GM23248 (cell line): Measurements from ENCODE around the gene BFSP1.

Experiments used
- EZH2 ChIP-seq: fragments of 200-600 bp; sonication (generic); IDR thresholded peaks from 2 replicates; pipeline ENCODE4 v1.6.1; 2018; ENCODE audit warnings: antibody characterized with exemption, mild to moderate bottlenecking; ENCODE audit not compliant: insufficient read depth, poor library complexity, severe bottlenecking
- EZH2phosphoT487 ChIP-seq: fragments of 200-600 bp; sonication (generic); IDR thresholded peaks from 2 replicates; pipeline ENCODE4 v1.6.1; 2018; ENCODE audit warnings: antibody characterized with exemption, moderate library complexity, mild to moderate bottlenecking, low read depth; ENCODE audit not compliant: insufficient read depth

GRCh38 chr20:17503301-17504065 is 27.7 kb downstream of the BFSP1 start:
- TF ChIP-seq EZH2 = no peak
- TF ChIP-seq EZH2phosphoT487 = no peak
